Measurements from ENCODE around the gene NCBP2.

The NCBP2 gene

GRCh38 chr3:196942915-196943277 lies 568 bp upstream of the NCBP2 start:
- Histone ChIP-seq H3K27me3 (replicated peaks; ENCODE audit: control insufficient read depth, insufficient read depth, low read length) (no peaks in the 10 kb centered on the region), H3K36me3 (ENCODE audit: control insufficient read depth, insufficient read depth, low read length) (peaks cover 4% of the 10 kb centered on the region), H3K4me3 (replicated peaks; ENCODE audit: low read depth, low read length) (peak overlapping the region; percentile 85)
- no peak for TF ChIP-seq CTCF (IDR thresholded peaks at IDR 0.05; ENCODE audit: insufficient read depth, low read length, poor library complexity, severe bottlenecking)
- no peak for DNase-seq (ENCODE audit: extremely low read depth, insufficient read length)

GRCh38 chr3:196941729-196942225 lies 551 bp downstream of the NCBP2 start:
- Histone ChIP-seq H3K27me3 (replicated peaks; ENCODE audit: control insufficient read depth, insufficient read depth, low read length) (no peaks in the 10 kb centered on the region), H3K36me3 (ENCODE audit: control insufficient read depth, insufficient read depth, low read length) (peaks cover 14% of the 10 kb centered on the region), H3K4me3 (replicated peaks; ENCODE audit: low read depth, low read length) (peak overlapping the region; percentile 85)
- DNase-seq (ENCODE audit: extremely low read depth, insufficient read length), result no peak
- TF ChIP-seq CTCF (IDR thresholded peaks at IDR 0.05; ENCODE audit: insufficient read depth, low read length, poor library complexity, severe bottlenecking), result no peak

- Histone ChIP-seq H3K4me3 (replicated peaks; ENCODE audit: low read depth, low read length) (no peak overlapping the region), H3K27me3 (replicated peaks; ENCODE audit: control insufficient read depth, insufficient read depth, low read length) (no peaks in the 10 kb centered on the region), H3K36me3 (ENCODE audit: control insufficient read depth, insufficient read depth, low read length) (peaks cover 21% of the 10 kb centered on the region)
- DNase-seq (ENCODE audit: extremely low read depth, insufficient read length), result no peak
- TF ChIP-seq CTCF (IDR thresholded peaks at IDR 0.05; ENCODE audit: insufficient read depth, low read length, poor library complexity, severe bottlenecking), result no peak
Measured at GRCh38 chr3:196938576-196938975, 3.8 kb downstream of the NCBP2 start.

GRCh38 chr3:196938124-196938523 lies 4.2 kb downstream of the NCBP2 start:
- Histone ChIP-seq H3K36me3 (ENCODE audit: control insufficient read depth, insufficient read depth, low read length) (peaks cover 21% of the 10 kb centered on the region), H3K4me3 (replicated peaks; ENCODE audit: low read depth, low read length) (no peak overlapping the region)
- TF ChIP-seq CTCF (IDR thresholded peaks at IDR 0.05; ENCODE audit: insufficient read depth, low read length, poor library complexity, severe bottlenecking), result no peak

GRCh38 chr3:196936288-196936687 lies 6.0 kb downstream of the NCBP2 start:
- Histone ChIP-seq H3K27me3 (replicated peaks; ENCODE audit: control insufficient read depth, insufficient read depth, low read length) (no peaks in the 10 kb centered on the region), H3K36me3 (ENCODE audit: control insufficient read depth, insufficient read depth, low read length) (peaks cover 22% of the 10 kb centered on the region), H3K4me3 (replicated peaks; ENCODE audit: low read depth, low read length) (no peak overlapping the region)
- DNase-seq (ENCODE audit: extremely low read depth, insufficient read length), result no peak
- no peak for TF ChIP-seq CTCF (IDR thresholded peaks at IDR 0.05; ENCODE audit: insufficient read depth, low read length, poor library complexity, severe bottlenecking)

More at GRCh38 chr3:196938124-196938523, 4.2 kb downstream of the NCBP2 start:
- no peak for DNase-seq (ENCODE audit: extremely low read depth, insufficient read length)
- H3K27me3 ChIP-seq (replicated peaks; ENCODE audit: control insufficient read depth, insufficient read depth, low read length), result no peaks in the 10 kb centered on the region

- Histone ChIP-seq H3K4me3 (replicated peaks; ENCODE audit: low read depth, low read length) (no peak overlapping the region; the same call in 1 of the 2 replicates), H3K27me3 (replicated peaks; ENCODE audit: control insufficient read depth, insufficient read depth, low read length) (no peaks in the 10 kb centered on the region), H3K36me3 (ENCODE audit: control insufficient read depth, insufficient read depth, low read length) (peaks cover 21% of the 10 kb centered on the region)
- DNase-seq (ENCODE audit: extremely low read depth, insufficient read length), result no peak
- no peak for TF ChIP-seq CTCF (IDR thresholded peaks at IDR 0.05; ENCODE audit: insufficient read depth, low read length, poor library complexity, severe bottlenecking)
Measured at GRCh38 chr3:196932600-196932999, 9.7 kb downstream of the NCBP2 start.
